ENCODE data around the gene ARSG.

- TF ChIP-seq CTCF (IDR thresholded peaks at IDR 0.05) (no peak), POLR2A (IDR thresholded peaks at IDR 0.05) (no peak)
These were observed 132.0 kb downstream of the ARSG start for GRCh38 chr17:68423251-68423650.
